GM12878 (cell line): Measurements from ENCODE around the gene PNMA8B. TPM values are rescaled to one million over a fixed set of nuclear protein-coding genes. Genes with fewer than 3 reads are reported as not detected.

Source experiments
- ATAC-seq: fragments of 200-7000 bp; cut with Tn5 transposase; 3 replicates; pipeline ENCODE4 v1.9.1; 2020; ENCODE audit warnings: mild to moderate bottlenecking, moderate library complexity
- BruUV-seq: library from RNA; stranded (reverse); fragments of 400-500 nt; replicated peaks from 2 replicates; lab custom pipeline; 2021; lab: Mats Ljungman, UMichigan
- CTCF ChIA-PET: fragments of 300-600 bp; sonication (Branson Sonifier 250); formaldehyde crosslinking; extraction: SDS; loops from one replicate; lab custom pipeline; 2021; ENCODE audit warnings: inconsistent platforms; lab: Yijun Ruan, JAX
- POLR2A ChIA-PET: fragments of 350-600 bp; formaldehyde crosslinking; extraction: SDS; loops from one replicate; lab custom pipeline; 2021; ENCODE audit warnings: inconsistent platforms; lab: Charles Lee
- RAD21 ChIA-PET: fragments of 300-600 bp; sonication (Branson Sonifier 250); formaldehyde crosslinking; loops from one replicate; lab custom pipeline; 2023; ENCODE audit warnings: antibody characterized with exemption; ENCODE audit not compliant: unreplicated experiment; lab: Charles Lee
- SMC1A ChIA-PET: fragments of 300-600 bp; sonication (Branson Sonifier 250); formaldehyde crosslinking; loops from one replicate; lab custom pipeline; 2023; ENCODE audit not compliant: unreplicated experiment, uncharacterized antibody; lab: Charles Lee
- DNase-seq: peaks from one replicate; pipeline ENCODE4 v3.0.0-alpha.2; 2011; ENCODE audit warnings: low read depth, low spot score
- FAIRE-seq: peaks from 3 replicates; lab custom pipeline; 2011; peaks lifted over from hg19 to GRCh38; lab: Jason Lieb, UNC
- H2AFZ ChIP-seq: 2 replicates; pipeline ENCODE4 v1.6.0; 2011; ENCODE audit warnings: low read depth, low read length, control low read depth; ENCODE audit not compliant: control insufficient read depth
- H3K27ac ChIP-seq: 2 replicates; pipeline ENCODE4 v1.5.1; 2011; ENCODE audit warnings: control low read depth; ENCODE audit not compliant: control insufficient read depth, insufficient read depth
- H3K27me3 ChIP-seq, 2 experiments: replicated peaks in 1 of 2; 2 replicates each; pipeline versions ENCODE4 v1.6.0 to v1.6.1; 2011; ENCODE audit warnings: low read length in 1 of 2; ENCODE audit not compliant: control insufficient read depth in 2 of 2, insufficient read depth in 2 of 2
- H3K36me3 ChIP-seq, 2 experiments: 2 replicates each; pipeline ENCODE4 v1.5.1; 2011; ENCODE audit warnings: low read length in 1 of 2; ENCODE audit not compliant: control insufficient read depth in 2 of 2, insufficient read depth in 2 of 2
- H3K4me1 ChIP-seq: 2 replicates; pipeline ENCODE4 v1.6.1; 2011; ENCODE audit warnings: mild to moderate bottlenecking, low read length, moderate library complexity, mixed read lengths; ENCODE audit not compliant: control insufficient read depth, insufficient read depth
- H3K4me2 ChIP-seq: 2 replicates; pipeline ENCODE4 v1.6.0; 2011; ENCODE audit warnings: control low read depth; ENCODE audit not compliant: control insufficient read depth, insufficient read depth
- H3K4me3 ChIP-seq: fragments of 200-600 bp; sonication (generic); 2 replicates; pipeline ENCODE4 v1.5.1; 2016
- H3K79me2 ChIP-seq: 2 replicates; pipeline ENCODE4 v1.6.0; 2011; ENCODE audit warnings: low read length; ENCODE audit not compliant: control insufficient read depth, insufficient read depth
- H3K9ac ChIP-seq: 2 replicates; pipeline ENCODE4 v1.8.0; 2011; ENCODE audit warnings: low read length, control low read depth, mixed read lengths; ENCODE audit not compliant: control insufficient read depth, insufficient read depth
- H3K9me3 ChIP-seq: replicated peaks from 3 replicates; pipeline ENCODE4 v1.5.1; 2011; ENCODE audit warnings: mild to moderate bottlenecking, low read length; ENCODE audit not compliant: control insufficient read depth, insufficient read depth
- H4K20me1 ChIP-seq: 2 replicates; pipeline ENCODE4 v1.6.0; 2011; ENCODE audit not compliant: control insufficient read depth, insufficient read depth
- ATF3 ChIP-seq: IDR thresholded peaks from 2 replicates; pipeline ENCODE4 v1.6.1; 2011; ENCODE audit warnings: low read depth, mild to moderate bottlenecking, low read length, moderate library complexity, borderline replicate concordance; ENCODE audit errors: extremely low read depth
- BRCA1 ChIP-seq: IDR thresholded peaks from 2 replicates; pipeline ENCODE4 v1.6.1; 2011; ENCODE audit warnings: low read depth, low read length, improper control_type of control experiment
- CBX3 ChIP-seq: fragments of 200-600 bp; sonication (generic); IDR thresholded peaks from 2 replicates; pipeline ENCODE4 v1.6.1; 2016; ENCODE audit warnings: low read depth, borderline replicate concordance
- CBX5 ChIP-seq: sonication (generic); IDR thresholded peaks from 2 replicates; pipeline ENCODE4 v1.6.1; 2016; ENCODE audit warnings: low read depth, moderate library complexity, mild to moderate bottlenecking, inconsistent platforms
- ELK1 ChIP-seq: IDR thresholded peaks from 2 replicates; pipeline ENCODE4 v1.6.1; 2012; ENCODE audit warnings: low read depth, low read length, improper control_type of control experiment
- ETV6 ChIP-seq, 2 experiments: fragments of 450-650 bp in 1 of 2; IDR thresholded peaks in 1 of 2; conservative IDR thresholded peaks in 1 of 2; 2 replicates each; pipeline ENCODE4 v1.6.1; 2014; ENCODE audit warnings: antibody characterized with exemption in 1 of 2, borderline replicate concordance in 1 of 2, low read depth in 1 of 2, mild to moderate bottlenecking in 1 of 2, moderate library complexity in 1 of 2
- GABPA ChIP-seq: IDR thresholded peaks from 2 replicates; pipeline ENCODE4 v1.6.1; 2014; ENCODE audit warnings: antibody characterized with exemption, low read depth, mild to moderate bottlenecking, inconsistent platforms
- GATAD2B ChIP-seq: fragments of 450-650 bp; conservative IDR thresholded peaks from 2 replicates; pipeline ENCODE4 v1.6.1; 2017; ENCODE audit warnings: low read depth, mild to moderate bottlenecking, moderate library complexity
- IKZF2 ChIP-seq, 2 experiments: fragments of 450-650 bp; IDR thresholded peaks; 2 replicates each; pipeline ENCODE4 v1.6.1; 2017; ENCODE audit warnings: mild to moderate bottlenecking in 2 of 2, moderate library complexity in 2 of 2
- JUND ChIP-seq: IDR thresholded peaks from 2 replicates; pipeline ENCODE4 v1.6.1; 2012; ENCODE audit warnings: low read depth, mild to moderate bottlenecking, low read length, improper control_type of control experiment, moderate library complexity
- MTA3 ChIP-seq: IDR thresholded peaks from 2 replicates; pipeline ENCODE4 v1.6.1; 2012; ENCODE audit warnings: low read length, inconsistent platforms, borderline replicate concordance
- NFYB ChIP-seq: IDR thresholded peaks from 2 replicates; pipeline ENCODE4 v1.6.1; 2011; ENCODE audit warnings: low read depth, mild to moderate bottlenecking, low read length, improper control_type of control experiment, moderate library complexity; ENCODE audit not compliant: insufficient read depth
- NKRF ChIP-seq: fragments of 450-650 bp; conservative IDR thresholded peaks from 2 replicates; pipeline ENCODE4 v1.6.1; 2017; ENCODE audit warnings: mild to moderate bottlenecking, moderate library complexity
- RCOR1 ChIP-seq: conservative IDR thresholded peaks from 2 replicates; pipeline ENCODE4 v1.6.1; 2012; ENCODE audit warnings: low read depth, low read length, improper control_type of control experiment
- RELB ChIP-seq: fragments of 450-650 bp; IDR thresholded peaks from 2 replicates; pipeline ENCODE4 v1.6.1; 2017; ENCODE audit warnings: low read depth, mild to moderate bottlenecking, moderate library complexity
- SREBF1 ChIP-seq: IDR thresholded peaks from 2 replicates; pipeline ENCODE4 v1.6.1; 2012; ENCODE audit warnings: mild to moderate bottlenecking, low read length
- STAT3 ChIP-seq: IDR thresholded peaks from 2 replicates; pipeline ENCODE4 v1.6.1; 2011; ENCODE audit warnings: low read depth, low read length, improper control_type of control experiment
- YBX1 ChIP-seq: fragments of 450-650 bp; IDR thresholded peaks from 2 replicates; pipeline ENCODE4 v1.6.1; 2016; ENCODE audit warnings: antibody characterized with exemption
- ZBED1 ChIP-seq: IDR thresholded peaks from 2 replicates; pipeline ENCODE4 v1.6.1; 2016; ENCODE audit warnings: borderline replicate concordance
- ZNF274 ChIP-seq: IDR thresholded peaks from one replicate; pipeline ENCODE4 v1.8.0; 2011; ENCODE audit not compliant: insufficient read length, insufficient read depth
- ZNF622 ChIP-seq: fragments of 450-650 bp; IDR thresholded peaks from 2 replicates; pipeline ENCODE4 v1.6.1; 2017; ENCODE audit warnings: mild to moderate bottlenecking, inconsistent platforms
- ZZZ3 ChIP-seq: IDR thresholded peaks from 2 replicates; pipeline ENCODE4 v1.6.1; 2011; ENCODE audit warnings: low read depth; ENCODE audit not compliant: control insufficient read depth, insufficient read length
- WGBS: methylation state at CpG from one replicate; pipeline ENCODE4 v1.1.6; 2016; ENCODE audit warnings: low lambda C conversion rate; ENCODE audit not compliant: insufficient replicate concordance, insufficient coverage; ENCODE audit errors: missing lambda C conversion rate; 5-methylcytosine and 5-hydroxymethylcytosine counted together
- in situ Hi-C: fragments of 300-500 bp; cut with MboI; formaldehyde crosslinking; loops from 9 replicates; pipeline ENCODE4 v1.14.3; 2018; ENCODE audit warnings: mixed read lengths
- intact Hi-C: fragments of 100-400 bp; cut with micrococcal nuclease; formaldehyde crosslinking; loops from one replicate; pipeline ENCODE4 v1.14.2; 2022; ENCODE audit not compliant: unreplicated experiment
- polyA plus RNA-seq, 11 experiments: library from polyadenylated mRNA; depleted of rRNA in 4 of 11; unstranded in 6 of 11; stranded (reverse) in 5 of 11; fragments of >200 nt; fragmentation: Nextera tagmentation in 4 of 11; fragmentation: Illumina TruSeq in 1 of 11; extraction: Ambion mirVana in 4 of 11; extraction: Trizol in 1 of 11; gene quantifications; 1 replicate in 1 of 11; 2 replicates in 10 of 11; pipeline versions ENCODE4 v1.2.1 to v1.2.3, GENCODE V29; 2011 to 2016; ENCODE audit warnings: inconsistent platforms in 2 of 11, missing spikeins in 2 of 11, low read depth in 1 of 11
- total RNA-seq, 4 experiments: library from RNA; depleted of rRNA in 3 of 4; stranded (reverse); fragments of >200 nt in 3 of 4; fragmentation: Illumina TruSeq in 1 of 4; extraction: Trizol in 1 of 4; gene quantifications; 2 replicates each; pipeline versions ENCODE4 v1.2.1 to v1.2.3, GENCODE V29; 2013 to 2021

The PNMA8B gene
- total and polyA plus RNA-seq, 10 of the 15 experiments (the other 5 are each of a cell fraction or from before 2014, with no cell fraction given): 0.01 TPM; not detected in 9

GRCh38 chr19:46460981-46461380, 34.7 kb downstream of the PNMA8B start (continued):
- TF ChIP-seq STAT3 (no peak), ZBED1 (no peak), RELB (no peak), ZZZ3 (no peak), CBX5 (no peak), ZNF274 (no peak), ATF3 (no peak), RCOR1 (no peak), ELK1 (no peak)

GRCh38 chr19:46460055-46460454, 35.6 kb downstream of the PNMA8B start:
- H3K4me3 ChIP-seq: no peak overlapping the region
- H3K36me3 ChIP-seq: no peaks in the 10 kb centered on the region
- no peak overlapping the region for H3K9ac ChIP-seq
- no peak overlapping the region for H2AFZ ChIP-seq
- no peaks in the 10 kb centered on the region; a peak in 1 of 4 replicates for H3K27me3 ChIP-seq
- CTCF ChIA-PET: no interaction called here
- RAD21 ChIA-PET: no interaction called here
- no peaks in the 10 kb centered on the region for H3K4me1 ChIP-seq
- no peak overlapping the region for H3K4me2 ChIP-seq
- SMC1A ChIA-PET: interaction anchor here (1.1 to 1.6 kb wide), 2 partner anchors 9 to 82 kb away, joined by 3 to 4 read pairs; no protein-coding TSS in a partner anchor
- 50% methylated on average over 2 of the region's 2 CpGs for WGBS
- H3K9me3 ChIP-seq: no peaks in the 10 kb centered on the region
- DNase-seq (no peak), ATAC-seq (no peak), FAIRE-seq (no peak)
- intact Hi-C loops (no loop called here), in situ Hi-C loops (no loop called here)
- POLR2A ChIA-PET: no interaction called here
- H3K27ac ChIP-seq: no peak overlapping the region
- H3K79me2 ChIP-seq: no peaks in the 10 kb centered on the region
- H4K20me1 ChIP-seq: no peaks in the 10 kb centered on the region
- no TSS peak for BruUV-seq
- no peak for TF ChIP-seq CBX3
- TF ChIP-seq GABPA: no peak
- TF ChIP-seq ZNF622: no peak
- no peak for TF ChIP-seq SREBF1
- TF ChIP-seq ZNF274: no peak
- TF ChIP-seq IKZF2 (IDR thresholded peaks at IDR 0.05): no peak
- TF ChIP-seq NFYB: no peak
- no peak for TF ChIP-seq ETV6 (conservative IDR thresholded peaks at IDR 0.05 in 1 of 2, IDR thresholded peaks at IDR 0.05 in 1 of 2; ENCODE audit: borderline replicate concordance in 1 of 2, low read depth in 1 of 2)
- no peak for TF ChIP-seq NKRF
- no peak for TF ChIP-seq YBX1
- no peak for TF ChIP-seq GATAD2B
- TF ChIP-seq BRCA1: no peak
- no peak for TF ChIP-seq MTA3
- no peak for TF ChIP-seq JUND
